ENCODE measurements around the gene SEMA4F. TPM values are rescaled to one million over a fixed set of nuclear protein-coding genes. Genes with fewer than 3 reads are reported as not detected.

SEMA4F gene
- total RNA-seq, 1 donor from 2014 or later = 9.1 TPM

DNA sequence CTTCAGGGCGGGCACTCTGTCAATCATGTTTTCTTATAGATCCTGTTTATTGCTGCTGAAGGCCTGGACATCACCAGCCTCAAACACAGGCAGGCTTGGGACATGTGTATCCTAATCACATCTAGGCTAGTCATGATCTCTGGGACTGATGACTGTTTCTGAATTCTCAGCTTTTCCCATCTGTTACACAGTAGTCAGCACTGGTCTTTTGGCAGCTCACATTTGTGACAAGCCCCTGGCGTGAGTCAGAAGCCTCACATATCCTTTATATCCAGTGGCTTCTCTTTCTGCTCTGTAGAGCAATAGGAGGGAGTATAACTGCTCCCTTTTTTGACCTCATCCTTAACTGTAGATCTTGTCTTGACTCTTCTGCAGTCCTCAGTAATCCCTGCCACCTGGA, 4.5 kb downstream of the SEMA4F start:
- DNase-seq (ENCODE audit: low spot score) = no peak

DNA sequence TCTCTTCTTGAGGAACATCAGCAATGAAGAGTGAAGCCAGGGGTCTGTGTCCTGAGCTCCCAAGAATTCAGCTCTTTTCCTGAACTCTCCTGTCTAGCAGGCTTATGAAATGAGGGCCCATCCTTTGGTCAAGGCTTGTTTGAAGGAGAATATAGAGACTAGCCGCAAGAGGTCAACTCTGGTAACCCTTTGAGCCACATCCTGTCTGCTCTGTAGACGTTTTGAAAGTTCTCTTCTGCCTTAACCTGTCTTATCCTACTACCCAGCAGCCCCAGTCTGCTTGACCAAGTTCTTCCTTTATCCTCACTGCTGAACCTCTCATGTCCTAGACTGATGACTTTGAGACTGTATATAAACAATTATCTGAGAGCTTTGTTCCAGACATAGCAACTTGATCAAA, 5.4 kb downstream of the SEMA4F start:
- no peak for DNase-seq (ENCODE audit: low spot score)

DNA sequence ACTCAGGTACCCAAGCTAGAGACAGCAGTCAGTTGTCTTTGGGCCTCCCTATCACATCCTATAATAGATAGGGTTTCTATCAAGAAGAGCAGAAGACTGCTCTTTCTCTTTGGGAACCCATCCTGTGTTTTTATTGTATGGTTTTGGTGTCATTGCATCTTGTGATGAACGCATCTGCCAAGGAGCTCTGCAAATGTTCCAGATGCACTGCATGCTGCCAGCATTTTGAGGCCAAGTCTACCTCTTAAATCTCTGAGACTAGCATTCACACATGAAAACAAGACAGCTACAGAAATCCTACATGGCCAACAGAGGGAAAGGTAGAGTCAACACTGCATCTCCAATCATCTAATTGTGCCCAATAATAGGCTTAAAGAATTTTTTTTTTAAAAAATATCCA, 14.0 kb downstream of the SEMA4F start:
- no peak for DNase-seq (ENCODE audit: low spot score)

DNA sequence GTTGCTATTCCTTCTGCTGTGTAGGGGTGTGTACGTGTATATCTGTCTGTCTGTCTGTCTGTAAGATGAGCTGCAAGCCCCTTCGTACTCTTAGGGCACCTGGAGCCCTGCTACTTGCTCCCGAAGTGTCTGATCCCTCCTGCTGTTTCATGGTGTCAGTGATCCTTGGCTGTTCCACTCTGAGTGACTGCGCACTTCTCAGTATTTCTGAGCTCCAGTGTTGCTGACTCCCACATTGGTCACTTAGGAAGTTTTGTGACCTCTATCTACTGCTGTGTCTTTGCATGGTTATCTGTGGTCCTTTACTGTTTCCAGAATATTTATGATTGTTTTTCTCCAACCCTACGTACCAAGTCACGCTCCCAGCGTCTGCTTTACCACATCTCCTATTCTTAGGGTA, 16.2 kb downstream of the SEMA4F start:
- no peak for DNase-seq (ENCODE audit: low spot score)

DNA sequence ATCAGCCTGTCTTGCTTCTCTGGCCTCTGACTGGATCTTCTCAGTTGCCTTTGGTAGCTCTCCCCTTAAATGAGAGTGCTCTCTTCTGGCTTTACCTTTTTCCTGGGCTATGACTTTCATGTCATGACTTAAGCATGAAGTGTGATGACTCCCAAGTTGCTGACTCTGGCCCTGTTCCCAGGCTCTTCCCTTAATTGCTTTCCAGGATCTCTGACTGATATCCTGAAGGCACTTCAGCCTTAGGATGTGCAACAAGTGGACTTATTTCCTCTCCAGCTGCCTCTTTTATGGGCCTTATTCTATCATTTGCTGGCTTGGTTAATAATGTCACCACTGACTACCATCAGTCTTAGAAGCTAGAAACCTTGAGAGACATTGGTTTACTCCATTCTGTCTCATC, 17.4 kb downstream of the SEMA4F start:
- no peak for DNase-seq (ENCODE audit: low spot score)

DNA sequence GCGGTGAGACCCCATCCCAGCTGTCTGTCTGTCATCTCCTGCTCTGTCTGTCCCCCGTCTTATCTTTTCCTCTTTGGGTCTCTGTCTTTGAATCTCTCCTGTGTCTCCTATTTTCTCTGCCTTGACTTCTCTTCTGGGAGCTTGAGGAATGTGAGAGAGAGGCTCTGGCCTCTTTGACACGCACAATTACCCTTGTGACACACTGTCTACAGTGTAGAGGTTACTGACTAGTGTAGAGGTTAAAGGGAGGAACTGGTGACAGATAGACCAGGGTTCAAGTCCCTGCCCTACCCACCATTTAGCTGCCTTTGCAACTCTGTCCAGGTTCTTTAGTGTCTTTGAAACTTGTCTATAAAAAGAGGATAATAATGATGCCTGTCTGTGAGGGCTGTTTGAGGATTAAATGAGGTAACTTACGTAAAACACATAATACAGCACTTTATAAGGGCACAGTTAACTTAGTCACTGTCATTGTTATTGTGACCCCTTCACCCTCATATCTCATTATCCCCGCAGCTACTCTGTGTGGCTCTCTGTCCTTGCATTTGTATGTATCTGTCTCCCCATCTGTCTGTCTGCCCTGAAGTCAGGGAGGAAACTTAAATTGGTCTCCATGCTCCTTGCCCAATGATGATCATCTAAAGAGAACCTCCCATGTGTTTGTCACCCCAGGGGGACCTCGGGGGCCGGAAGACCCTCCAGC, 19.9 kb downstream of the SEMA4F start:
- DNase-seq (ENCODE audit: low spot score) = no peak

DNA sequence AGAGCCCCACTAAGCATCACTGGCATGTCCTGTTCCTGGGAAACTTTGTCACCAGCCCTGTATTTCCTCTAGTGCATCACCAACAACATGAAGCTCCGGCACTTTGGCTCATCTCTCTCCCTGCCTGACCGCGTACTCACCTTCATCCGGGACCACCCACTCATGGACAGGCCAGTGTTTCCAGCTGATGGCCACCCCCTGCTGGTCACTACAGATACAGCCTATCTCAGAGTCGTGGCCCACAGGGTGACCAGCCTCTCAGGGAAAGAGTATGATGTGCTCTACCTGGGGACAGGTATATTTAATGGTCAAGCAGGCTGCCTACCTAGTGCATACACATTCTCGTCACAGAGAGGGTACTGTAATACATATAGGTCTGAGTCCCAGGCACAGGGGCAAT, 21.0 kb downstream of the SEMA4F start:
- DNase-seq (ENCODE audit: low spot score) = no peak

DNA sequence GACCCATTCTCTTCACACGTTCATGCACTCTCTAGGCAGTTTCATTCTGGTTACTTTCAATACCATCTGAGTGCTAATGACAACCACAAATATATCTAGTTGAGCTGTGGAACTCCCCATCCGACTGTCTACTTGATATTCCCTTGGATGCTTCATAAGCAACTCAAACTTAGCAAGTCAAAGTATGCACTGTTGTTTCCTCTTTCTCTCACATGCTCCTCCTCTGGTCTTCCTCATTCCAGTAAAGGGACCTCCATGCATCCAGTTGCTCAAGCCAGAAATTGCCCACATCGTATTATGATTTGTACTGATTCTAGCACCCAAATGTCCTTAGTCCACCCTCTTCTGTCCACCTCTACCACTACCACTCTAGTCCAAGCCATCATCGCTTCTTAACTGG, 22.3 kb downstream of the SEMA4F start:
- DNase-seq (ENCODE audit: low spot score) = no peak

DNA sequence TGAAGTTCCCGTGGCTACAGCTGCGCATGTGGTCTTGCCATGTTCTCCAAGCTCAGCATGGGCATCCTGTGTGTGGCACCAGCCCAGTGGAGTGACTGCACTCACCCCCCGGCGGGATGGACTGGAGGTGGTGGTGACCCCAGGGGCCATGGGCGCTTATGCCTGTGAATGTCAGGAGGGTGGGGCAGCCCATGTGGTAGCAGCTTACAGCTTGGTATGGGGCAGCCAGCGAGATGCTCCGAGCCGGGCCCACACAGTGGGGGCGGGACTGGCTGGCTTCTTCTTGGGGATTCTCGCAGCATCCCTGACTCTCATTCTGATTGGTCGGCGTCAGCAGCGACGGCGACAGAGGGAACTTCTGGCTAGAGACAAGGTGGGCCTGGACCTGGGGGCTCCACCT, 25.6 kb downstream of the SEMA4F start:
- no peak for DNase-seq (ENCODE audit: low spot score)

DNA sequence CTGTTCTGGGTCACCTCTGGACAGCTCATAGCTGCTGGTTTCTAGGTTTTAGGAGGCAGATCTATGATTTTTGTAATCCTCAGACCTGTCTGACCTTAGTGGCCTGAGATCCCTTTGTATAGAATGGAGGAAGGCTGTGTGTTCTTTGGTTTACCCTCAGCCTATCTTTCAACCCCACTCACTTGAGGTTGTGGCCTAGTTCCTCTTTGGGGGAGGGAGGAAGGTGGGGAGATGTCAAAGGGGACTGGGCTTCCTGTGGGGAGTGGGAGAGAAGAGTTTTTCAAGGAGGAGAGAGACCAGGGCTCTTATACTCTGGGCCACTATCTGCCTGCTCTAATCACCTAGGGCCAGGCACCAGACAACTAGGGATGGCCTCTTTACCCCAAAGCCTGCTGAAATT, 28.5 kb downstream of the SEMA4F start:
- no peak for DNase-seq (ENCODE audit: low spot score)

DNA sequence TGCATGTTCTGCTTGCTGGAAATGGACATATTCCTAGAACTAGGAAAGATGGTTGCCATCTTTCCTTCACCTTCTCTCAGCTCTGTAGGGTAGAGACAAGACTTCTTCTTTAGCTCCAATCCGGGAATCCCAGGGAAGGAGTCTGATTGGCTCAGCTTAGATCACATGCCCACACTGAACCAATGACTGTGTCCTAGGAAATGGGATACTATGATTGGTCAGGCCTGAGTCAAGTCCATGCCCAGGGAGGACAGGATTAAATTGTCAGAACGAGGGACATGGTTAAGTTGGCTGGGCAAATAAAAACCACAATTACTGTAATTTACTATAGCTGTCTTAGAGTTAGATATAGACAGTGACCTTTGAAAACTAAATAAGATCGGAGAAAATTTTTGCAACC, 31.4 kb downstream of the SEMA4F start:
- DNase-seq (ENCODE audit: low spot score) = no peak

DNA sequence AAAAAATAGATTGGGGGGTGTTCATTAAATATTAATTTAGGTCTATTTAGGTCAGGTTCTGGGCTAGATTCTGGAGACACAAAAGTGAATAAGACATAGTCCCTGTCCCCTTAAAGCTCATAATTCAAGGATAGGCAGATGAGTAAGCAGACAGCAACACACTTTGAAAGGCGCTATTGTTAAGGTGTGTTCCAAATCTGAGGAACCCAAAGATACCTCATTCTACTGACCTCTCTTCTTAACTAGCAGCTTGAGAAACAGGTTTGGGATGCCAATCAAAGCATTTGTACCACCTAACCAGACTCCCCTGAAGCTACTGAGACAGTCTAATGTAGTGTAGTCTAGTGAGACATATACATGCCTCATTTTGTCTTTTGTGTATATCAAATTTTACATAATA, 34.8 kb downstream of the SEMA4F start:
- DNase-seq (ENCODE audit: low spot score) = no peak

DNA sequence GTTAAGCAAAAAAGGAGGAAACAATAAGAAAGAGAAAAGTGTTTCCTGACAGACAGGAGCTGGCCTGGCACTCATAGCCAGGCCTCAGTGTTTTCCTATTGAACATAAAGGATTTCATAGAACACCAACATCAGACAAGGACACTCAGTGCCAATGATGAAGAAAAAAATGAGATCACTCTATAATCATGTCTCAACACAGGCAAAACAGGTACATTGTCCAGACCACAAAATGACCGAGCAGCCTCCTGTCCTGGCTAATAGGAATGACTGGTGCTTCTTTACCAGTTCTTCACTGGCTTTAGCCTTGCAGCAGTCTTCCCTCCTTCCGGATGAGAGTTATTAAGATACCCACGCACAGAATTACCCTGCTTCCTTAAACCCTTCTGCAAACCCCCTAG, 35.6 kb downstream of the SEMA4F start:
- no peak for DNase-seq (ENCODE audit: low spot score)

DNA sequence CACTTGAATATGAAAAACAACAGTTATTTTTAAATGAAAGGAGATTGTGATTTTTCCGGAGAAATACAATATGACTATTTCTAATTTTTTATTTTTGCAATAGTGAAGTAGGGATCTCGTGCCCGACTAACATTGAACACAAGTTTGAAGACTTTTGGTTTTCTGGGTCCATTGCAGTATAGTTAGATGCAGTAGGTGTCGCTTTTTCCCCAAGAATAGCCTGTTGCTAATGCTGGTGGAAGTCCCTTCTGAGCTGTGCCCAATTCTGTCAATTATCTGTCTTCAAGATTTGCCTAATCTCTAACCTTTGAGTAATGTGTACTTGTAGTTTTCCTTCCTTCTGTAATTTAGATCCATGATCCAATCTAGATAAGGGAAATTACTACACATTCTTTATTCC, 36.5 kb downstream of the SEMA4F start:
- DNase-seq (ENCODE audit: low spot score) = no peak

DNA sequence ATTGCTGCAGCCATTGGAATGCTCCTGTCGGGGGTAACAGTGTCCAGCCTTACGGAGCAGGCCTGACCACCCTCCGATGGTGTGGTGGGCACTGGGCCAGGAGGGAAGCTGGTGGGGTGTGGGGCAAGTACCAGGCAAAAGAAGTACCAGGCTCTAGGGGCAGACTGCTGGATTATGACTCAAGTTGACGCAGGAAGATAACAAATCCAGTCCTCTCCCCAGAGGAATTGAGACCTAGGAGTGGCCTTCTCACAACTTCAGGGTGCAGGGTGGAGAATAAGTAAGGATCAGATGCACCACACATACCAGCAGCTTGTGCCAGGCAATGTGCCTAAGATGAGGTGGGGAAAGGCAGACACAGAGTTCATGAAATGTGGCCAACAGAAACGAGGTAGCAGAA, 37.9 kb downstream of the SEMA4F start:
- DNase-seq (ENCODE audit: low spot score) = no peak

DNA sequence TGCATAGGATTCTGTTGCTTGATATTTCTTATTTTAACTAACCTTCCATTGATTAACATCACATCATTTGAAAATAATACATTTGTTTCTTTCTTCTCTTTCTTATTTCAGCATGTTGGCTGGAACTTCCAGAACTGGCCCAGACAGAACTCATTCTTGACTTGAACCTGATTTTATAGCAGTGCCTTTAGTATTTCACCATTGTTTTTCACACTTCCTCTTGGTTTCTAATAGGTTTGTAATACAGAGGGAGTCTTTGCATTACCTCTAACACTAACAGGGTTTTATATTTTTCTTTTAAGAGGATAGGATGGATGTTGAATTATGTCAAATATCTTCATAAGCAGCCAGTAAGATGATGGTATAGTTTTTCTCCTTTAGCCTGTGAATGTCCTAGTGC, 39.2 kb downstream of the SEMA4F start:
- no peak for DNase-seq (ENCODE audit: low spot score)

DNA sequence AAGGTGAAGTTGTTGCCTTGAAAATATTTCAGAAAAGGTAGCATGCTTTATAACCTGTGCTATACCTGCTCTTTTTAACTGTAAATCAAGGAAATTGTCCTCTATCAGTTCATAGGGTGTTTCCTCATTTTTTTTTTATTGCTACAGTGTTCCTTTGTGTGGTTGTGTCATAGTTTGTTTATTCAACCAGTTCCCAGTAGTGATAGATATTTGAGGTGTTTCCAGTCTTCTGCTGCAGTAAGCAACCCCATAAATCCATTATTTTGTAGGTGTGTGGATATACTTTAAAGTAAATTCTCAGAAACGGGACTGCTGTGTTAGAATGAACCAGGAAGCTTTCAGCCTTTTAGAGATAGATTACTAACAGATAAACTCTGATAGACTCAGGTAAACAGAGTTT, 39.6 kb downstream of the SEMA4F start:
- no peak for DNase-seq (ENCODE audit: low spot score)

DNA sequence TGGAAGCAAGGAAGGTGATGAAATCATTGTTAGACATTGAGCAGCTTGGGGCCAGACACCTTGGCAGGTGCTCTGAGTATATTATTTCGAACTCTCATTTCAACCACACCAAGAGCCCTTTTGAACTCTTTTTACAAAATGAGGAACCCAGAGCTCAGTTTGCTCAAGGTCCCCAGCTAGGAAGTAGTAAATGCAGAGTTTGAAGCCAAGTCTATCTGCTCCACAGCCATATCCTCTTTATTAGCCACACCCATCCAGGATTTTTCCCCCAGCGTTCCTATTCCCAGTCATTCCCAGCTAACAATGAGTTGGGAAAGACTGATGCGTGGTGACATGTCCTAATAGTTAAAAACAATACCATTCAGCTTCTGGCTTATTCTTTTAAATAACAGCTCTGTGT, 40.2 kb downstream of the SEMA4F start:
- DNase-seq (ENCODE audit: low spot score) = no peak

DNA sequence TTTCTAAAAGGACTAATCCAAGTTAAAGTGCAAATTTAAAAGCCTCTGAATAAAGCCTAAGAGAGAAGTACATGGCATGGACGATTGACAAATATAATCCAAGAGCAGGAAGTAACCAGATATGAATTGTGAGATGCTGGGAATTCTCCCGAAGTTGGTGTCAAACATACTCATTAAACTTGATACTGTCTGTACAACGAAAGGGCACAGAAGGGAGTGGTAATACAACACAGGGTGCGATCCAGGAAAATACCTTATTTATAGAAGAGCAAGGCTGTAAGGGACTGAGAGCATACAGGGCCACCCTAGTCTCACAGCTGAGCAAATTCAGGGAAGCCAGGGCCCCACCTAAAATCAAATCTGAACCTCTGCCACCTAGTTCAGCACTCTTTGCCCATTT, 41.6 kb downstream of the SEMA4F start:
- no peak for DNase-seq (ENCODE audit: low spot score)

DNA sequence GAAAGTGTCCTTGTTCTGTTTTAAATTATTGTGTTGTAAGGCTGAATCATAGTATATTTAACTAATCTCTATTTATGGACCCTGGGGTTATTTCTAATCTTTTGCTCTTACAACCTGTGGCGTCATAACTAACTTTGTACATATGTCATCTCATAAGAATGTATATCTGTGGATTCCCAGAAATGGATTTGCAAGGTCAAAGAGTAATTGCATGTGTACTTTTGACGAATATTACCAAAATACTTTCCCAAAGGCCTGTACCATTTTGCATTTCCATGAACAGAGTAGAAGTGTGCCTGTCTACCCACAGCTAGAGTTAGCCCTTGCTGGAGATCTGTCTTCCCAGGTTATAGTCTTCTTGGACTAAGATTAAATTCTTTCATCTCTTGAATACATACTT, 42.8 kb downstream of the SEMA4F start:
- DNase-seq (ENCODE audit: low spot score) = no peak

DNA sequence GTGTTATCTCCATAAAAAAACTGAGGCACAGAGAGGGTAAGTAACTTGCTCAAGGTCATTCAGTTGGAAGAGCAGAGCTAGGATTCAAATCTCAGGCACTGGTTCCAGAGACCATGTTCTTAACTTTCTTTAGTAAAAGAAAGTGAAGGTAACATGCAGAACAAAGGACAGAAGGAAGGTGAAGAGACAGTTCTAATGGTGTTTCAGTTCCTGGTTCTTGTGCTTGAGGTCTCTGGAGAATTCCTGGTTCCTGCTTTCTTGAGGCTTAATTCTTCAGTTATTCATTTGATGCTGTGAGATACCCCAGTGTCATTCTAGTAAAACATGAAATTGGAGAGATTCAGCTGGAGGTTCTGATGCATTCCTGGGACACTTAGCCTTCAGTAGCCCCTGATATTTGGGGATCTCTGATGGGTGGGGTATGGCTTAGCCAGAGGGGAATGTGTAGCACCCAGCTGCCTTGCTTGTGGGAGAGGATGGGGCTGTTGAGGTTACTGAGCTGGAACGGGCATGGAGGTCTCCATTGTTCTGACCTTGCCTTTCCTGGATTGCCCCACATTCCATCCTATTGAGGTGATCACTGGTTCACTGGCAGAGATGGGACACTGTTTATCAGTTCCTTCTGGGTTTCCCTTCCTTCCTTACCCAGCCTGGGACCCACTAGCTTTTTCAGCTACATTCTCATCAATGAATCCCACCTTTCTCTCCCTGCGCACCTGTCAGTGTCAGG, 46.8 kb downstream of the SEMA4F start:
- no peak for DNase-seq (ENCODE audit: low spot score)

DNA sequence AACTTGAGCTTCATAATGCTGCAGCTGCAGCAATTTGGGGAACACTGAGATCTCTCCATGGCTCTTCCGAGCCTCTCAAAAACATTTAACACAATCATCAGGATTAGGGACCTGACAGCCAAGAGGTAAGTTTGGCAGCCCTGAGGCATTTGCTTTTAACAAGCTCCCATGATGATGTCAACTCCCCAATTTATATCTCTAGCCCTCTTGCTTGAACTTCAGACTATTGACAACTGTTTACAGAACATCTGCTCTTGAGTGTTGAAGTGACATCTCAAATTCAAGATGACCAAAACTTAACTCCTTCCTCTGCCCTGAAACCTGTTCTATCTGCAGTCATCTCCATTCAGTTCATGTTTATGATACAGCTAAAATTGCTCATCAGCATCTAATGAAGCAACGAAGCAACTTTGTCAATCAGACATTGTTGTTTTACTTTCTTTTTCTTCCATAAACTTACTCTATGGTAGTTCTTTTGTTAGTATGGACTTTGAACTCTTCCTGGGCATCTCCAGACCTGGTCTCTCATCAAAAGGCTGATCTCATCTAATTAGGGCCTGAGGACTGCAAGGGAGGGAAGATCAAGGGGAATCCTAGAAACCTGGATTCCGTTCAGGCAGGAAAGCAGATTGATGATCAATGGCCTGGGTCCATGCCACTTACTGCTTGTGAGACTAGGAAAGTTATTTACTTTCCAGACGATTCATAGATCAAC, 48.1 kb downstream of the SEMA4F start:
- no peak for DNase-seq (ENCODE audit: low spot score)

DNA sequence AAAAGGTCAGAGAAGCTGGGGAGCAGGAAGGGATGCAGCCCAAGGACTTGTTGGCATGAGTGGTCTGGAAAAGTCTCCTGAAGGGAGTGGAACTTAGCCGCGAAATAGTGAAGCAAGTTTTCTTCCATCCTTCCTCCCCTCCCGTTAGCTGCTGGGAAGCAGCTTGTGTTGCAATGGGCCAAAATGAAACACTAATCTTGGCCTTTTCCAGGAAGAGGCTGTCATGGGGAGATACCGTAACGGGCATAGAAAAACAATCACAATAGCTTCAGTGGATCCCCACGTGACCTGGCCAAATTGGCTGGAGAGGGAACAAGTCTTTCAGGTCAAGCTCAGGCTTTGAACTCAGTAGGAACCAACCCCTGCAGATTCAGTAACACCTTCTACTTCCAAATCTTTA, 49.3 kb downstream of the SEMA4F start:
- DNase-seq (ENCODE audit: low spot score) = no peak

All from ureter (tissue), 1 donor.